ENCODE measurements around the gene GGTA1.
A peak's percentile ranks its signal among the peaks of the same experiment; 100 is the strongest.
"Not testable (repeated sequence)": the region's sequence is repeated elsewhere in the genome, so short reads cannot be mapped to it uniquely, and the experiment has no call there.

Gene GGTA1

GRCh38 chr9:121484651-121485446, 14.8 kb downstream of the GGTA1 start:
- ATAC-seq (no peak), DNase-seq (no peak)
- peaks cover 5% of the 10 kb centered on the region for H3K27me3 Mint-ChIP-seq
- no peaks in the 10 kb centered on the region for H3K9me3 Mint-ChIP-seq
- no peak overlapping the region for H3K27ac Mint-ChIP-seq
- H3K36me3 Mint-ChIP-seq (ENCODE audit: low read depth) = no peaks in the 10 kb centered on the region
- H3K4me1 Mint-ChIP-seq = peaks cover 16% of the 10 kb centered on the region
- no peak overlapping the region for H3K4me3 Mint-ChIP-seq

- H3K4me1 Mint-ChIP-seq = peaks cover 9% of the 10 kb centered on the region
- DNase-seq (no peak), ATAC-seq (no peak)
These were observed 16.1 kb downstream of the GGTA1 start for GRCh38 chr9:121483473-121484031.

GRCh38 chr9:121483049-121483448, 16.6 kb downstream of the GGTA1 start:
- no peak overlapping the region for H3K27ac Mint-ChIP-seq
- H3K36me3 Mint-ChIP-seq (ENCODE audit: low read depth) = no peaks in the 10 kb centered on the region
- peaks cover 9% of the 10 kb centered on the region for H3K4me1 Mint-ChIP-seq
- H3K27me3 Mint-ChIP-seq = peaks cover 5% of the 10 kb centered on the region
- no peak for DNase-seq
- ATAC-seq = peak; percentile 74
- no peaks in the 10 kb centered on the region for H3K9me3 Mint-ChIP-seq
- no peak overlapping the region for H3K4me3 Mint-ChIP-seq

More at GRCh38 chr9:121483473-121484031, 16.1 kb downstream of the GGTA1 start:
- H3K4me3 Mint-ChIP-seq = no peak overlapping the region
- H3K27ac Mint-ChIP-seq = no peak overlapping the region
- no peaks in the 10 kb centered on the region for H3K9me3 Mint-ChIP-seq
- no peaks in the 10 kb centered on the region for H3K36me3 Mint-ChIP-seq (ENCODE audit: low read depth)
- peaks cover 5% of the 10 kb centered on the region for H3K27me3 Mint-ChIP-seq

GRCh38 chr9:121478816-121479676, 20.6 kb downstream of the GGTA1 start:
- Mint-ChIP-seq H3K27ac (no peak overlapping the region), H3K4me3 (no peak overlapping the region), H3K9me3 (no peaks in the 10 kb centered on the region), H3K4me1 (peaks cover 6% of the 10 kb centered on the region), H3K36me3 (ENCODE audit: low read depth) (no peaks in the 10 kb centered on the region), H3K27me3 (no peaks in the 10 kb centered on the region)
- DNase-seq (no peak), ATAC-seq (no peak)

GRCh38 chr9:121476156-121476555, 23.5 kb downstream of the GGTA1 start:
- peaks cover 9% of the 10 kb centered on the region for H3K27me3 Mint-ChIP-seq
- no peaks in the 10 kb centered on the region for H3K36me3 Mint-ChIP-seq (ENCODE audit: low read depth)
- H3K4me1 Mint-ChIP-seq = no peaks in the 10 kb centered on the region
- DNase-seq (no peak), ATAC-seq (no peak)
- H3K27ac Mint-ChIP-seq = no peak overlapping the region
- no peaks in the 10 kb centered on the region for H3K9me3 Mint-ChIP-seq
- no peak overlapping the region for H3K4me3 Mint-ChIP-seq

- Mint-ChIP-seq H3K4me1 (no peaks in the 10 kb centered on the region), H3K27me3 (peaks cover 9% of the 10 kb centered on the region), H3K9me3 (no peaks in the 10 kb centered on the region), H3K27ac (no peak overlapping the region), H3K36me3 (ENCODE audit: low read depth) (no peaks in the 10 kb centered on the region), H3K4me3 (no peak overlapping the region)
- DNase-seq (no peak), ATAC-seq (no peak)
These were observed 25.3 kb downstream of the GGTA1 start for GRCh38 chr9:121474231-121474947.

GRCh38 chr9:121473229-121473628, 26.4 kb downstream of the GGTA1 start:
- Mint-ChIP-seq H3K9me3 (no peaks in the 10 kb centered on the region), H3K27ac (no peak overlapping the region), H3K36me3 (ENCODE audit: low read depth) (no peaks in the 10 kb centered on the region), H3K4me1 (no peaks in the 10 kb centered on the region), H3K27me3 (peaks cover 18% of the 10 kb centered on the region), H3K4me3 (no peak overlapping the region)
- no peak for ATAC-seq
- no peak for DNase-seq

- Mint-ChIP-seq H3K27ac (no peak overlapping the region), H3K36me3 (ENCODE audit: low read depth) (no peaks in the 10 kb centered on the region), H3K27me3 (peaks cover 20% of the 10 kb centered on the region), H3K4me3 (no peak overlapping the region), H3K9me3 (no peaks in the 10 kb centered on the region), H3K4me1 (no peaks in the 10 kb centered on the region)
- ATAC-seq (no peak), DNase-seq (no peak)
These were observed 27.2 kb downstream of the GGTA1 start for GRCh38 chr9:121472446-121472845.

GRCh38 chr9:121466142-121466541, 33.5 kb downstream of the GGTA1 start:
- no peaks in the 10 kb centered on the region for H3K36me3 Mint-ChIP-seq (ENCODE audit: low read depth)
- no peak overlapping the region for H3K4me3 Mint-ChIP-seq
- H3K4me1 Mint-ChIP-seq = peaks cover 15% of the 10 kb centered on the region
- H3K27ac Mint-ChIP-seq = no peak overlapping the region
- H3K9me3 Mint-ChIP-seq = no peaks in the 10 kb centered on the region
- DNase-seq (no peak), ATAC-seq (no peak)
- H3K27me3 Mint-ChIP-seq = peaks cover 26% of the 10 kb centered on the region

GRCh38 chr9:121464968-121465367, 34.7 kb downstream of the GGTA1 start:
- Mint-ChIP-seq H3K4me3 (no peak overlapping the region), H3K27ac (no peak overlapping the region), H3K4me1 (peaks cover 16% of the 10 kb centered on the region), H3K36me3 (ENCODE audit: low read depth) (no peaks in the 10 kb centered on the region), H3K27me3 (peaks cover 36% of the 10 kb centered on the region), H3K9me3 (no peaks in the 10 kb centered on the region)
- ATAC-seq = no peak
- no peak for DNase-seq

- DNase-seq = peak; percentile 52
- Mint-ChIP-seq H3K27ac (no peak overlapping the region), H3K4me1 (peaks cover 16% of the 10 kb centered on the region), H3K9me3 (no peaks in the 10 kb centered on the region), H3K36me3 (ENCODE audit: low read depth) (no peaks in the 10 kb centered on the region), H3K27me3 (peaks cover 40% of the 10 kb centered on the region), H3K4me3 (no peak overlapping the region)
- ATAC-seq = no peak
These were observed 36.4 kb downstream of the GGTA1 start for GRCh38 chr9:121463026-121463807.

- no peak overlapping the region for H3K4me3 Mint-ChIP-seq
- no peak overlapping the region for H3K27ac Mint-ChIP-seq
- DNase-seq (no peak), ATAC-seq (no peak)
- H3K36me3 Mint-ChIP-seq (ENCODE audit: low read depth) = no peaks in the 10 kb centered on the region
- peaks cover 43% of the 10 kb centered on the region for H3K27me3 Mint-ChIP-seq
- peaks cover 32% of the 10 kb centered on the region for H3K4me1 Mint-ChIP-seq
- no peaks in the 10 kb centered on the region for H3K9me3 Mint-ChIP-seq
These were observed 40.1 kb downstream of the GGTA1 start for GRCh38 chr9:121459513-121459912.

GRCh38 chr9:121458449-121458848, 41.2 kb downstream of the GGTA1 start:
- DNase-seq; H3K9me3 Mint-ChIP-seq; H3K27ac Mint-ChIP-seq; ATAC-seq; H3K4me3 Mint-ChIP-seq; H3K36me3 Mint-ChIP-seq (ENCODE audit: low read depth): not testable (repeated sequence)
- Mint-ChIP-seq H3K27me3 (peaks cover 46% of the 10 kb centered on the region), H3K4me1 (peaks cover 35% of the 10 kb centered on the region)

Measured in activated naive CD8-positive, alpha-beta T cell treated with anti-CD3 and anti-CD28 coated beads, Interleukin-2, amount 50 U/mL, for 24 hours (primary cell).